OCI-LY3 (cell line): Measurements from ENCODE around the gene RTL5.

ENCODE experiments used
- CTCF ChIP-seq: fragments of 200-600, 300-600 bp; sonication (generic); IDR thresholded peaks from 2 replicates; pipeline ENCODE4 v1.5.1; 2014; ENCODE audit warnings: antibody characterized with exemption, low read length, low read depth
- EZH2phosphoT487 ChIP-seq: fragments of 200-600 bp; shearing (Covaris generic); IDR thresholded peaks from 2 replicates; pipeline ENCODE4 v1.6.1; 2018; ENCODE audit warnings: antibody characterized with exemption, mixed run types, low read depth

- no peak for TF ChIP-seq CTCF
- TF ChIP-seq EZH2phosphoT487, result no peak
These were observed 21.5 kb downstream of the RTL5 start for GRCh38 chrX:72110051-72110875.
